Activated CD4-positive, alpha-beta T cell treated with anti-CD3 and anti-CD28 coated beads, Interleukin-2, amount 50 U/mL, for 48 hours (primary cell): ENCODE results near the gene TMEM52.

Experiments
- DNase-seq, 2 experiments: peaks; one replicate each; pipeline ENCODE4 v3.0.0-alpha.2; 2020

The TMEM52 gene

DNA sequence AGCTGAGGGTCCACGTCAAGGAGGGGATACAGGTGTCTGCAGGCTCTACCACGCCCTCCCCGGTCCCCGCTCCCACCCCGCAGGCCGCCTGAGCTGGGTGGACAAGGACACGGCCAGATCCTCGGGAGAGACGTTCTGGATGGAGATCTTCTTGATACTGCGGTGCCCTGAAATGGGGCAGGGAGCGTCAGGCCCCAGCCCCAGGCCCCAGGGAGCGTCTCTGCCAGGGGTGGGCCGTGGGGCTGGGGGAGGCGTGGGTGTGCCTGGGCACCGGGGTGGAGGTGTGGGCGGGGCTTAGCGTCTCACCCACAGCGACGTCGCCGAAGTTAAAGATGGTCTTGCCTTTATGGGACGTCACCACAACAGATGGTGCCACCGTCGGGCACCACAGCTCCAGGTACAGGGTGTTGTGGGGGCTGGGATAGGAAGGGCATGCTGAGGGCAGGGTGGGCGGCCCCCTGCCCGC is 7.3 kb upstream of the TMEM52 start:
- DNase-seq = no peak

GRCh38 chr1:1925437-1926345 is 6.6 kb upstream of the TMEM52 start:
- no peak for DNase-seq

DNA sequence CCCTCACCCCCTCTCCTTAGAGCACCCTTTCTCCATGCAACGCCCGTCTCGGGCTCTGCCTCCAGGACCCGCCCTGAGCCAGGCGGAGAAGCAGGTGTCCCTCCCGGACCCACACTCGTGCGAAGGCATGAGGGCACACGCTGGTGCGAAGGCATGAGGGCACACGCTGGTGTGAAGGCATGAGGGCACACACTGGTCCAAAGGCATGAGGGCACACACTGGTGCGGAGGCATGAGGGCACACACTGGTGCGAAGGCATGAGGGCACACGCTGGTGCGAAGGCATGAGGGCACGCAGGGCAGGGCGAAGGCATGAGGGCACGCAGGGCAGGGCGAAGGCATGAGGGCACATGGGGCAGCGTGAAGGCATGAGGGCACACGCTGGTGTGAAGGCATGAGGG is 5.8 kb upstream of the TMEM52 start:
- DNase-seq = no peak

DNA sequence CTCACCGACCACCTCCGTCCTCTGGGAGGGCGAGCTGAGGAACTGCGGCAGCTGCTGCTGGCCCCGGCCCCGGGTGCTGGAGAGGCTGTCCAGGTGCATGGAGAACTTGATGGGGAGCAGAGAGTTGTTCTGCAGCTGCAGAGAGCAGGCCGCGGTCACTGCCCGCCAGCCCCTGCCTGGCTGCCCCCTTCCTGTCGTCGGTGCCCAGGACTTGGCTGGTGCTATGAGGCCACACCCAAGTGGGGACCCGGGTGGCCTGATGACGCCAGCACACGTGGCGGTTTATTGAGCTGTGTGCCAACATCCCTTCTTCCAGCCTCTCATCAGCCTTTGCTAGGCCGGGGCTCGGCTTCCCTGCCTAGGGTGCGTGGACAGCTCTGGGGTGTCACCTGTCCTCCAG is 5.3 kb upstream of the TMEM52 start:
- no peak for DNase-seq

DNA sequence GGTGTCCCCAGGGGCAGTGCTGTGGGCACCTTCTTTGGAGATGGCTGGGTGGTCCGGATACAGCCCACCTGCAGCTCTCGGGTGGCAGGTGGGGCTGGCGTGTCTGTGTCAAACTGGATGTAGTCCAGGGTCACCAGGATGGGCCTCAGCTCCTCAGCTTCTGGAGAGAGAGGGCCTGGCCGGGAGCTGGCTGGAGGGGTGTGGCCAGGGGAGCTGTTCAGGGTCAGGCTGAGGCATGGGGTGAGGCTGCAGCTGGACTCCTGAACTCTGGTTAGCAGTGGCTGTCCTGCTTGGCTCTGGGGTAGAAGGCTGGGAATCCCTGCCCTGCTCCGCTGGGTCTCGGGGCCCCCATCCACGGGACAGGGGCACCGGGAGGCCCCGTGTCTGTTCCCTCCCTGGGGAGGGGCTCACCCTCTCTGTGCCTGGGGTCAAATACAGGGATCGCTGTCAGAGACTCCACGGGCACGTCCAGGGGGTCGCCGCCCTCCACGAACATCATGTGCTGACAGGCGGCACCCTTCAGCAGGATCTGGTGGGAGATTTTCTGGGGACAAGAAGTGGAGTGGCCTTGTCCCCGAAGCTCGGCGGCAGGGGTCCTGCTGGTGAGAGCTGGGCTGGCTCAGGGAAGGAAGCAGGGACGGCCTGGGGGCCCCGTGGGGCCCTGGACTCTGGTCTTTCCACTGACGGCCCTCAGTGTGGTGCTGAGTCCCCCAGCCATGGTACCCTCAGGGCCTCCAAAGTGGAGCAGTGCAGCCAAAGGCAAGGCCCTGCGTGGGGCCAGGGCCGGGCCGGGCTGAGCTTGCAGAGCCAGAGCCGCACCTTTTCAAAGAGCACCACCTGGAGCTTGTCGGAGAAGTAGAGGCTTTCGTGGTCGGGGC is 4.1 kb upstream of the TMEM52 start:
- no peak for DNase-seq

GRCh38 chr1:1922702-1922955 is 3.5 kb upstream of the TMEM52 start:
- no peak for DNase-seq

DNA sequence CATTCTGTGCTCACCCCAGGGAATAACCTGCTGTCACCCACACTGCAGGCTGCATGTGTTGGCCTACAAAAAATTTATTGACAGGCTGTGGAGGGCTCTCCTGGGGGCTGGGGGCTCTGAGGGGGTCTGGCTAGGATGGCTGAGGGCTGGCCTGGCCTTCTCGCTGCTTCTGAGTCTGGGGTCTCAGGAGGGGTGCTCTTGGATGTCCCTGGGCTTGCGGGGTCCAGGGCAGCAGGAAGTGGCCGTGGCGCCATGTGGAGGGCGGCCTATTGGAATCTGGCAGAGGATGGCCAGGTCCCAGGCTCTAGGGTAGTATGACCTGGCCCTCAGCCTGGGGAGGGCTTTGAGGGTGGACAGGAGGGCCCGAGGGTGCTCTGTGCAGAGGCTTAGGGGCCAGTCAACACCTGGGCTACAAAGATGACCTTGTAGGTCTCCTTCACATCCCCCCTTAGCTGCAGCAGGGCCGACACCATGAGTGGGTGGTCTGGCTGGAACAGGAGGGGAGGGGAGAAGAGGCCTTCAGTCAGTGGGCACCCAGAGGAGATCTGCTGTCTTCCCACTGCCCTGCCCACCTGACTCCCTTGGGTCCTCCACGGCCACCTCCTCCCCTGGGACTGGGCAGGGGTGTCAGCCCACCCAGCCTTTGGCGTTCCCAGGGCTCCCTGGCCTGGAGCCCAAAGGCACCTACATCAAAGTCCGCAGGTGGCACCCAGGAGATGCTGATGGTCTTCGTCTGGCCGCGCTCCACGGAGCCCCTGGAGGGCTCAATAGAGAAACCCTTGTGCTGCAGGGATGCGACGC is 3.0 kb upstream of the TMEM52 start:
- no peak for DNase-seq

GRCh38 chr1:1921459-1921862 is 2.4 kb upstream of the TMEM52 start:
- no peak for DNase-seq

- no peak for DNase-seq
Measured at GRCh38 chr1:1920608-1921458, 1.8 kb upstream of the TMEM52 start.

DNA sequence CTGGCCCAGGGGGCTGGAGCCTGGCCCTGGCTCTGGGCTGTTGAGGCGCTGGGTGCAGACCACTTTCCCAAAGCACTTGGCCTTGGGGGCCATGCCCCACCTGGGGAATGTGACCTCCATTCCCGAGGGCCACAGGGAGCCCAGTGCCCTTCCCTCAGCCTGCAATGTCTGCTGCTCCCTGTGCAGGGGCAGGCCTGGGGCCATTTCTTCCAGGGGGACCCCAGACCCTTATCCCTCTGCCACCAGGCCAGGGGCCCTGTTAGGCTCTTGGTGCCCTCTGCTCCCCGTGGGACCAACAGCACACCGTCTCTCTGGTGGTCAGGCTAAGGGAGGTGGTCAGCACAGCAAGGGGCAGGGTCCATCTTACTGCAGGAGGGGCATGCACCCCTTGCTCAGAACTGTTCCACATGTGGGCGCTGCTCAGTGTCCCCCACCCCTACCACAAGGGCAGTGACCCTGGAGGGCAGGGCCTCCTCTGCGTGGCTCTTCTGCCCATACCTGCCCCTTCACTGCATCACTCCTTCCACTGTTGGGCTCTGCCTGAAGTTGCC is 1.1 kb upstream of the TMEM52 start:
- no peak for DNase-seq

- DNase-seq = peak; percentile 98
Measured at GRCh38 chr1:1919304-1920056, 401 bp upstream of the TMEM52 start.

DNA sequence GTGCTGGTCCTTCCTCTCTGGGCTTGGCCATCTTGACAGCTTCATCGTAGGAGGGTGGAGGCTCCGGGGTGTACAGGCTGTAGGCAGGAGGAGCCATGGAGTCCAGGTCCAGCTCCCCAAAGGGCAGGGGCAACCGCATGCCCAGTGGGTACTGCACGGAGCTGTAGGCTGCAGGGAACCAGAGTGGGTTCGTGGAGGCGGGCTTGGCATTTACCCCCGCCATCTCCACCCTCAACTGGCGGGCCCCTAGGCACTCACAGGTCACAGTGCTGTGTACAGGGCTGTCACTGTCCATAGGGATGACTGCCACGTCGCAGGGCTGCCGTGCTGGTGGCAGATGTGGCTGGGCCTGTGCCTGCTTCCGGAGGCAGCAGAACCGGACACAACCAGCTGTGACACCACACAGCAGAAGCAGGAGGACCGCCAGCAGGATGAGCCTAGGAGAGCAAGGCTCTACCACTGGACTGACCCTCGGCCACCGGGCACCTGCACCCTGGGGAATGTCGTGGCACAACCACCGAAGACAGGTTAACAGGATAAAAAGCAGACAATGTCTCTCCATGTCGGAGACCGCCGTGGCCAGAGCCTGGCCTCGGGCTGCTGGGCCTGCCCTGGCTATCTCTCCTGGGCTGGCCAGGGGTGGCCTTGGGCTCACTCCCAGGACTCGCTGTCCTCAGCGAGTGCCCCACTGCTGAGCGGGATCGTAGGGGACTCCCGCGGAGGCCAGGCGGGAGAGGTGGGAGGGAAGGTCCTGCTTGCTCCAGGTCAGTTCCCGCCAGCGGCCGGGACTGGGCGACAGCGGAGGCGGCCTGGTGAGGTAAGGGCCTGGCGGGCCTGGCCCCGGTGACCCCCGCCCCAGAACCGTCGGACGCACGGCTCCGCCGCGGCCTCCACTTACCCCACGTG is 831 bp downstream of the TMEM52 start:
- no peak for DNase-seq

- DNase-seq = no peak
Measured at GRCh38 chr1:1917304-1917976, 1.6 kb downstream of the TMEM52 start.

- no peak for DNase-seq
Measured at GRCh38 chr1:1916851-1917251, 2.2 kb downstream of the TMEM52 start.

DNA sequence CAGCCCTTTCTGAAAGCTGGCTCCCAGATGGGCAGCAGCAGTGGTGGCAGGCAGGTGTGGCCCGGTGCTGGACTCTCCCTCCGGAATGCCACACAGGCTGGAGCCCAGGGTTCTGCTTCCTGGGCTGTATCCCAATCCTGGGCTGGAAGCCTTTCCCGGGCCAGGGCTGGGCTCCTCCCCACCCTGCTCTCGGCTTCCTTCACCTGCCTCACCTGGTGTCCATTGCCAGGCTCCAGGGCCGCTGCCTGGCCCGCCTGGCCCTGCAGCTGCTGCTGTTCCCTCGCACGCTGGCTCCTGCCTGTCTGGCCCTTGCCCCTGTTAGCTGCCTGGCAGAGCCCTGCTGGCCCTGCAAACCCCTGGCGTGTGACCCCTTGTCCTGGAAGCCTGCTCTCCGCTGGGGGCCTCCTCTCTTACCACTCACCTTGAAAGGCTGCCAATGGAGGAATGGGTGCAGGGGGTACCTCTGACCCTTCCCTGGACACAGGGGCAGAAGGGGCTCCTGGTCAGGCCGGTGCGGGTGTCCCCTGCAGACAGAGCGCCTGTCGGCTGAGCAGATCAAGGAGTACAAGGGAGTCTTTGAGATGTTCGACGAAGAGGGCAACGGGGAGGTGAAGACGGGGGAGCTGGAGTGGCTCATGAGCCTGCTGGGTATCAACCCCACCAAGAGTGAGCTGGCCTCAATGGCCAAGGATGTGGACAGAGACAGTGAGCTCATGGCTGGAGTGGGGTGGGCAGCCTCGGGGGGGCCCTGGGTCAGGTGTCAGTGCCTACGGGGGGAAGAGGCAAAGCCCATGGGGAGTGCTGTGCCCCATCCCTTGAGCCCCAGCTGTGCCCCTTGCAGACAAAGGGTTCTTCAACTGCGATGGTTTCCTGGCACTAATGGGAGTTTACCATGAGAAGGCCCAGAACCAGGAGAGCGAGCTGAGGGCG is 2.9 kb downstream of the TMEM52 start:
- DNase-seq = no peak

GRCh38 chr1:1914971-1915692 is 3.9 kb downstream of the TMEM52 start, which contains the start of gene CALML6:
CALML6 (plus strand) TSS chr1:1915260; CDS start chr1:1915281, 21 bp downstream.
- DNase-seq = no peak
